HG03095 (cell line): ENCODE results near the gene ZNF281.
"Not testable (repeated sequence)": the region's sequence is repeated elsewhere in the genome, so short reads cannot be mapped to it uniquely, and the experiment has no call there.

Experiments
- ATAC-seq: cut with Tn5 transposase; IDR thresholded peaks from one replicate; pipeline ENCODE4 v1.9.1; 2021; ENCODE audit warnings: moderate library complexity; ENCODE audit not compliant: unreplicated experiment

ZNF281 gene

DNA sequence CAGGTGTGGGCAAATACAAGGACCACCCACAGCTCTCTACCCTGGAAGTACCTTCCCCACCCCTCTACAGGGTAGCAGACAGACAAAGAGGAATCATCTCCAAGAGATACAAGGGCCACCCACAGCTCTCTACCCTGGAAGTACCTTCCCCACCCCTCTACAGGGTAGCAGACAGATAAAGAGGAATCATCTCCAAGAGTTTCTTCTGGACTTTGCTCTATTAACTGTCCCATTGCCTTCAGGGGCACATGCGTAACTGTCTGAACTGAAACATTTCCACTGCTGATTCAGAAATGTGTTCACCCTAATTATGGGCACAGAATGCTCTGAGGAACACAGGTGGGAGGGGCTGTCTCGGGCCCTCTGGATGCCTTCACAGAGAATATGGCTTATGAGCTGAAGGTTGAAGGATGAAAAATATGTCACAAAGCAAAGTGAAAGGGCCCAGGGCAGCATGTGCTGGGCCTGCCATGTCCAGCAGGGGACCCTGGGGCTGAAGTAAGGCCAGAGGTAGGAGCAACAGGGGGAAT is 43.9 kb downstream of the ZNF281 start:
- no peak for ATAC-seq

DNA sequence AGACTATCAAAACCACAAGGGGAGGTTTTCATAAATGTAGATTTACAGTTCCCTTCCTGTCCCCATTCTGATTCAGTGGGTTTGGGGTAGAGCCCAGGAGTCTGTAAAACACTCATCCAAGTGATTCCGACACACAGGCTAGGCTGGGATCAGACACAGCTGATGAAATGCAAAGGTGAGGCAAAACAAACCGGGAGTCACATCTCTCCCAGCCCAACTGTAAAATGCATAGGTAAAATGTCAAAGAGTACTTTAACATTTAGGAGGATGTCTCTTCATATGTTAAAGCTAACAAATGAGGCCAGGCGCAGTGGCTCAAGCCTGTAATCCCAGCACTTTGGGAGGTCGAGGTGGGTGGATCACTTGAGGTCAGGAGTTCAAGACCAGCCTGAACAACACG is 45.0 kb downstream of the ZNF281 start:
- ATAC-seq, result no peak

DNA sequence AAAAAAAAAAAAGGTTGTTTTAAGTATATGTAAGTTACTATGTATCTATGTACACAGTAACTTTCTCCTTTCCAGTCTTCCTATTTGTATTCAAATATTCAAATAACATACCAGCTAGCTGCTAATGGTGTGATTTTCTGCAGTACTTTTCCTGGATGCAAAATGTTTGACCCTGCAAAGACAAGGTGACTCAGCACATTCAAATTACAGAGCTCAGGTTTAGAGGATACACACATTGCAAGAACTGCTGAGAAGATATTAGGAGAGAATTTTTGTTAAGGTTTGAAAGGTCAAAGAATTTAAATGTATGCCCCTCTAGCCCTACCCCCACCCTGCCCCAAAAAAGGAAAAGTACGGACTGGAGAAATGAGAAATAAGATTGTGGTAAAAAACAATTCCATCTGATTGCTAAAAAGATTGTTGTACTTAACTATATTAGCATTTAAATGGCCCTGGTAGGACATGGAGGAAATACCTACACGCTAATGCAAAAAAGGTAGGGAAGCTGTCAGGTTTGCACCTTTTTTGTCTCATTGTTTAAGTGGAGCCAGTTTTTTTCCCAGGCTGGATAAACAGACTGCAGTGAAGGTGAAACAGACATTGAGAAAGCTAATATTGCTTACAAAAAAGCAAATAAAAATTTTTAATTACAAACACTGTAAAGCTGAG is 45.6 kb downstream of the ZNF281 start:
- ATAC-seq, result no peak

DNA sequence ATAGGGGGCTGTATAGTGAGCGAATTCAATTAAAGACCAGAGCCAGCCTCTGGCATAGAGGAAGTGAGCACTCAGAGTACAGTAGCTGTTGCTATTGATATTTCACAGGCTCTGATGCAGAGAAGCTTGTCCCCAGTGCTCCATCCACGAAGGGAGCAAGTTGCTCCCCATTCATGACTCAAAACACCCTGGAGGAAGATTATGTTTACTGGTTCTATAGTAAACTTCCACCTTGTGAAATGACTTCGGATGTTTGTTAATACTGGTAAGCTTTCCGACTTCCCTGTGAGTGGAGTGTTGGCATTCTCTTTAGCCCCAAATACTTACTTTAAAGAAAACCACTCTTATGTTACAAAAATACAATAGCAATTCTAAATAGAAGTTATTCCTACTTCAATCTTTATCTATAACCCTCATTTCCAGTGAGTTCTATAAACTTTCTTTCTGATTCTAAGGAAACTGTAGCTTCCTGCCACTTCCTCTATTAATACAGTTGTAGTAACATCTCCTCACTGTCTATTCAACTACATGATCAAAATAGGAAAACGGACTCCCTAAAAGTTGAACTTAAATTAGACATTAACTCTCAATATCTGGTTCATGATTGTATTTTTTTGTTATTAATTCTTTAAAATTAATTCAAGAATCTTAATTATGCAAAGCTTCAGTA is 46.4 kb downstream of the ZNF281 start:
- ATAC-seq, result no peak

DNA sequence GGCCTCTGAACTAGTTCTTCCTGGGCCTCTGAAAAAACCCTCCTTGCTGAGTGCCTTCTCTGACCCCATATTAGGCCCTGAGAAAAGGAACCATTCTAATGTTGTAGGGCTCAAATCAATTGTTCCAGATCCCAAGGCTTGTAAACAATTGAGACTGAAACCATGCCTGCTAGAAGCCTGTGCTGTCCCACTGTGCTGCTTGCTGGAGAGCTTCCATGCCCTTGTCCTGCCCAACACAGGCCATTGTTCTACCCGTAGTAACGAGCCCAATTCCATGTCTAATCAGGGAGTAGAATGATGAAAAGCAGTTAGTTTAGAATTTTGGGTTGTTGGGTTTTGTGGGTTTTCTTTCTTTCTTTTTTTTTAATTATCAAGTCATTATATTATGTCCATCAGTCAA is 47.4 kb downstream of the ZNF281 start:
- ATAC-seq, result no peak

DNA sequence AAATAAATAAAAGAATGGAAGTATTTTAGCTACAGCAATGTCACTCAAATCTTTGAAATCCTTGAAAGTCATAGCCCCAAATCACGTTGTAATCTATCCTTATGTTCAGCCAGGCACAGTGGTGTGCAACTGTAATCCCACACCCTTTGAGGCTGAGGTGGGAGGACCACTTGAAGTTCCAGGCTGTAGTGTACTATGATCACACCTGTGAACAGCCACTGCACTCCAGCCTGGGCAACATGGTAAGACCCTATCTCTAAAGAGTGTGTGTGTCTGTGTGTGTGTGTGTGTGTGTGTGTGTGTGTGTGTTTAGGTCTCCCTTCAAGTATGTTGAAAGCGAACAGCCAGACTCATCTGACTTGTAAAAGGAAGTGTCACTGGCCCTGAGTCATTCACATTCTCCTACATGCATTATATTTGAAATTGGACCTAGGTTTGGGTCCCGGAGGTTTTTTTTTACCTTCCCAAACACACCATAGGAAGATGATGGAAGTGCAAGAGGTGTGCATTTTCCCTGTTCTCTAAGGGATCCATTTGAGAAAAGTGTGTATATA is 50.1 kb downstream of the ZNF281 start:
- no peak for ATAC-seq

DNA sequence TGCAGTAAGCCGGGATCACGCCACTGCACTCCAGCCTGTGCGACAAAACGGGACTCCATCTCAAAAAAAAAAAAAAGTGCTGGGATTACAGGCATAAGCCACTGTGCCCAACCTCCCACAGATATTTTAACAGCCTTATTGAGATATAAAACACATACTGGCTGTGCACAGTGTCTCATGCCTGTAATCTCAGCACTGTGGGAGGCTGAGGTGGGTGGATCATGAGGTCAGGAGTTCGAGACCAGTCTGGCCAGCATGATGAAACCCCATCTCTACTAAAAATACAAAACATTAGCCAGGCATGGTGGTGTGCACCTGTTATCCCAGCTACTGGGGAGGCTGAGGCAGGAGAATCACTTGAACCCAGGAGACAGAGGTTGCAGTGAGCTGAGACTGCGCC is 51.9 kb downstream of the ZNF281 start:
- ATAC-seq, result not testable (repeated sequence)

DNA sequence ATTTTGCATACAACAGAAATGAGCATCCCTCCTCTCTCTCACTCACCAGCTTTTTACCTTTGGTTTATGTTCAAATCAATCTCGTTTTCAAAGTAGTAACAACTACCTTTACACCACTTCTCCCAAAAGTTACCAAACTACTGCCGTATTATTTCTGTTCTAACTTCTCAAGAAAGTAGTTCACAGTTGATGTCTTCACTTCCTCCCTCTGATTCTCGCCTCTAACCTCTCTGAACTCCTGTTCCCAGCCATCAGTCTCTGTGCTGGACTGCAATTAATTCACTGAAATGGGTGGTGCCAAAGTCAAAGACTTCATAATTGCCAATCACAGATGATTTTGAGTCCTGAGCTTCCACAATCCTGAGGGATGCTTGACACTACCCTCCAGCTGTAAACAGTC is 54.0 kb downstream of the ZNF281 start:
- no peak for ATAC-seq
